ENCODE data around the gene GGTLC1. TPM values are rescaled to one million over a fixed set of nuclear protein-coding genes. Genes with fewer than 3 reads are reported as not detected.

The GGTLC1 gene
- total and polyA plus RNA-seq, 2 of the 8 experiments (the other 6 are each of a cell fraction or from before 2014, with no cell fraction given), result not detected

- TF ChIP-seq, protein P1, sequence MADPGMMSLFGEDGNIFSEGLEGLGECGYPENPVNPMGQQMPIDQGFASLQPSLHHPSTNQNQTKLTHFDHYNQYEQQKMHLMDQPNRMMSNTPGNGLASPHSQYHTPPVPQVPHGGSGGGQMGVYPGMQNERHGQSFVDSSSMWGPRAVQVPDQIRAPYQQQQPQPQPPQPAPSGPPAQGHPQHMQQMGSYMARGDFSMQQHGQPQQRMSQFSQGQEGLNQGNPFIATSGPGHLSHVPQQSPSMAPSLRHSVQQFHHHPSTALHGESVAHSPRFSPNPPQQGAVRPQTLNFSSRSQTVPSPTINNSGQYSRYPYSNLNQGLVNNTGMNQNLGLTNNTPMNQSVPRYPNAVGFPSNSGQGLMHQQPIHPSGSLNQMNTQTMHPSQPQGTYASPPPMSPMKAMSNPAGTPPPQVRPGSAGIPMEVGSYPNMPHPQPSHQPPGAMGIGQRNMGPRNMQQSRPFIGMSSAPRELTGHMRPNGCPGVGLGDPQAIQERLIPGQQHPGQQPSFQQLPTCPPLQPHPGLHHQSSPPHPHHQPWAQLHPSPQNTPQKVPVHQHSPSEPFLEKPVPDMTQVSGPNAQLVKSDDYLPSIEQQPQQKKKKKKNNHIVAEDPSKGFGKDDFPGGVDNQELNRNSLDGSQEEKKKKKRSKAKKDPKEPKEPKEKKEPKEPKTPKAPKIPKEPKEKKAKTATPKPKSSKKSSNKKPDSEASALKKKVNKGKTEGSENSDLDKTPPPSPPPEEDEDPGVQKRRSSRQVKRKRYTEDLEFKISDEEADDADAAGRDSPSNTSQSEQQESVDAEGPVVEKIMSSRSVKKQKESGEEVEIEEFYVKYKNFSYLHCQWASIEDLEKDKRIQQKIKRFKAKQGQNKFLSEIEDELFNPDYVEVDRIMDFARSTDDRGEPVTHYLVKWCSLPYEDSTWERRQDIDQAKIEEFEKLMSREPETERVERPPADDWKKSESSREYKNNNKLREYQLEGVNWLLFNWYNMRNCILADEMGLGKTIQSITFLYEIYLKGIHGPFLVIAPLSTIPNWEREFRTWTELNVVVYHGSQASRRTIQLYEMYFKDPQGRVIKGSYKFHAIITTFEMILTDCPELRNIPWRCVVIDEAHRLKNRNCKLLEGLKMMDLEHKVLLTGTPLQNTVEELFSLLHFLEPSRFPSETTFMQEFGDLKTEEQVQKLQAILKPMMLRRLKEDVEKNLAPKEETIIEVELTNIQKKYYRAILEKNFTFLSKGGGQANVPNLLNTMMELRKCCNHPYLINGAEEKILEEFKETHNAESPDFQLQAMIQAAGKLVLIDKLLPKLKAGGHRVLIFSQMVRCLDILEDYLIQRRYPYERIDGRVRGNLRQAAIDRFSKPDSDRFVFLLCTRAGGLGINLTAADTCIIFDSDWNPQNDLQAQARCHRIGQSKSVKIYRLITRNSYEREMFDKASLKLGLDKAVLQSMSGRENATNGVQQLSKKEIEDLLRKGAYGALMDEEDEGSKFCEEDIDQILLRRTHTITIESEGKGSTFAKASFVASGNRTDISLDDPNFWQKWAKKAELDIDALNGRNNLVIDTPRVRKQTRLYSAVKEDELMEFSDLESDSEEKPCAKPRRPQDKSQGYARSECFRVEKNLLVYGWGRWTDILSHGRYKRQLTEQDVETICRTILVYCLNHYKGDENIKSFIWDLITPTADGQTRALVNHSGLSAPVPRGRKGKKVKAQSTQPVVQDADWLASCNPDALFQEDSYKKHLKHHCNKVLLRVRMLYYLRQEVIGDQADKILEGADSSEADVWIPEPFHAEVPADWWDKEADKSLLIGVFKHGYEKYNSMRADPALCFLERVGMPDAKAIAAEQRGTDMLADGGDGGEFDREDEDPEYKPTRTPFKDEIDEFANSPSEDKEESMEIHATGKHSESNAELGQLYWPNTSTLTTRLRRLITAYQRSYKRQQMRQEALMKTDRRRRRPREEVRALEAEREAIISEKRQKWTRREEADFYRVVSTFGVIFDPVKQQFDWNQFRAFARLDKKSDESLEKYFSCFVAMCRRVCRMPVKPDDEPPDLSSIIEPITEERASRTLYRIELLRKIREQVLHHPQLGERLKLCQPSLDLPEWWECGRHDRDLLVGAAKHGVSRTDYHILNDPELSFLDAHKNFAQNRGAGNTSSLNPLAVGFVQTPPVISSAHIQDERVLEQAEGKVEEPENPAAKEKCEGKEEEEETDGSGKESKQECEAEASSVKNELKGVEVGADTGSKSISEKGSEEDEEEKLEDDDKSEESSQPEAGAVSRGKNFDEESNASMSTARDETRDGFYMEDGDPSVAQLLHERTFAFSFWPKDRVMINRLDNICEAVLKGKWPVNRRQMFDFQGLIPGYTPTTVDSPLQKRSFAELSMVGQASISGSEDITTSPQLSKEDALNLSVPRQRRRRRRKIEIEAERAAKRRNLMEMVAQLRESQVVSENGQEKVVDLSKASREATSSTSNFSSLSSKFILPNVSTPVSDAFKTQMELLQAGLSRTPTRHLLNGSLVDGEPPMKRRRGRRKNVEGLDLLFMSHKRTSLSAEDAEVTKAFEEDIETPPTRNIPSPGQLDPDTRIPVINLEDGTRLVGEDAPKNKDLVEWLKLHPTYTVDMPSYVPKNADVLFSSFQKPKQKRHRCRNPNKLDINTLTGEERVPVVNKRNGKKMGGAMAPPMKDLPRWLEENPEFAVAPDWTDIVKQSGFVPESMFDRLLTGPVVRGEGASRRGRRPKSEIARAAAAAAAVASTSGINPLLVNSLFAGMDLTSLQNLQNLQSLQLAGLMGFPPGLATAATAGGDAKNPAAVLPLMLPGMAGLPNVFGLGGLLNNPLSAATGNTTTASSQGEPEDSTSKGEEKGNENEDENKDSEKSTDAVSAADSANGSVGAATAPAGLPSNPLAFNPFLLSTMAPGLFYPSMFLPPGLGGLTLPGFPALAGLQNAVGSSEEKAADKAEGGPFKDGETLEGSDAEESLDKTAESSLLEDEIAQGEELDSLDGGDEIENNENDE (IDR thresholded peaks at IDR 0.05; ENCODE audit: insufficient replicate concordance, low read length), result no peak
- no peak for TF ChIP-seq TCF12 (IDR thresholded peaks at IDR 0.05; ENCODE audit: low read depth, low read length)
Observed at GRCh38 chr20:23998844-23999243, 10.3 kb upstream of the GGTLC1 start (continued).

Measured in H1 (cell line).